Colonic mucosa (tissue), 4 donors: ENCODE measurements around the gene ANP32A. TPM values are rescaled to one million over a fixed set of nuclear protein-coding genes. Genes with fewer than 3 reads are reported as not detected.

Experiments used
- DNase-seq: peaks from one replicate; pipeline ENCODE4 v3.0.0-alpha.2; 2020
- H3K27ac ChIP-seq: fragments of 200-600 bp; one replicate; pipeline ENCODE4 v1.8.0; 2021
- H3K27me3 ChIP-seq: fragments of 200-600 bp; one replicate; pipeline ENCODE4 v1.8.0; 2021
- H3K36me3 ChIP-seq: fragments of 200-600 bp; one replicate; pipeline ENCODE4 v1.8.0; 2021
- H3K4me1 ChIP-seq: fragments of 200-600 bp; one replicate; pipeline ENCODE4 v1.8.0; 2021; ENCODE audit warnings: mild to moderate bottlenecking
- H3K4me3 ChIP-seq: fragments of 200-600 bp; one replicate; pipeline ENCODE4 v1.8.0; 2021
- H3K9ac ChIP-seq, 2 donors: one replicate each; pipeline ENCODE4 v1.7.0; 2013; ENCODE audit warnings: control low read depth in 2 of 2, low read depth in 2 of 2, low read length in 2 of 2
- H3K9me3 ChIP-seq: fragments of 200-600 bp; one replicate; pipeline ENCODE4 v1.8.0; 2021
- CTCF ChIP-seq: fragments of 200-600 bp; IDR thresholded peaks from one replicate; pipeline ENCODE4 v1.8.0; 2022; ENCODE audit warnings: antibody characterized with exemption, mild to moderate bottlenecking
- intact Hi-C: fragments of 100-400 bp; cut with DNase I; formaldehyde crosslinking; loops from one replicate; pipeline ENCODE4 v1.14.1; 2022
- total RNA-seq, 2 donors: library from RNA; stranded (reverse); fragmentation: NEBNext Ultra II Directional in 1 of 2; extraction: Animal tissue kit (Norgen Biotek cat#: 25700) in 1 of 2; gene quantifications; one replicate each; pipeline ENCODE4 v1.2.1, GENCODE V29; 2021
- donor health status: healthy.
- donor health status: DM: no; HTN: no; CAD: no.
- donor health status: DM: no; HTN: no; CAD: no.

The ANP32A gene
- total RNA-seq, 2 donors from 2014 or later: 126 to 177 TPM

GRCh38 chr15:68789091-68789490 is 31.6 kb downstream of the ANP32A start:
- intact Hi-C loops: no loop called here
- Histone ChIP-seq H3K9ac (no peak overlapping the region), H3K27ac (no peak overlapping the region), H3K36me3 (no peaks in the 10 kb centered on the region), H3K9me3 (no peaks in the 10 kb centered on the region), H3K4me1 (peaks cover 24% of the 10 kb centered on the region), H3K27me3 (no peaks in the 10 kb centered on the region), H3K4me3 (no peak overlapping the region)
- no peak for DNase-seq
- no peak for TF ChIP-seq CTCF

DNA sequence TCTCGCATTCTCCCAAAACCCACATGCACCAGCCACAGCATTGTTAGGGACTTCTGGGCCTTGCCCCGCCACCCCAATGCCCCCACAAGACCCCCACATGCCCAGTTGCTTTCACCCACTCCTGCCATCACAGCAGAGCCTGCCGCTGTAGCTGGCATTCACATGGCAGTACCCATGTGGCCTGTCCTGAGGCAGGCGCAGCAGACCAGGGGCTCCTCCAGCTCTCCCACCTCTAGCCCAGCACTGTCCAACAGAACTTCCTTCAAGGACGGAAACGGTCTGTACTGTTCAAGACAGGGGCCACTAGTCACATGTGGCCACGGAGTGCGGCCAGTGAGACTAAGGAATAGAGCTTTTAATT is 32.5 kb downstream of the ANP32A start:
- no peak for TF ChIP-seq CTCF
- no peak overlapping the region for H3K4me3 ChIP-seq
- no peaks in the 10 kb centered on the region for H3K36me3 ChIP-seq
- no peak for DNase-seq
- no peaks in the 10 kb centered on the region for H3K27me3 ChIP-seq
- H3K27ac ChIP-seq: peak overlapping the region; percentile 8
- H3K9me3 ChIP-seq: no peaks in the 10 kb centered on the region
- H3K9ac ChIP-seq: peak overlapping the region in 1 of 2 donors; percentile 48
- peaks cover 24% of the 10 kb centered on the region for H3K4me1 ChIP-seq
- intact Hi-C loops: no loop called here

DNA sequence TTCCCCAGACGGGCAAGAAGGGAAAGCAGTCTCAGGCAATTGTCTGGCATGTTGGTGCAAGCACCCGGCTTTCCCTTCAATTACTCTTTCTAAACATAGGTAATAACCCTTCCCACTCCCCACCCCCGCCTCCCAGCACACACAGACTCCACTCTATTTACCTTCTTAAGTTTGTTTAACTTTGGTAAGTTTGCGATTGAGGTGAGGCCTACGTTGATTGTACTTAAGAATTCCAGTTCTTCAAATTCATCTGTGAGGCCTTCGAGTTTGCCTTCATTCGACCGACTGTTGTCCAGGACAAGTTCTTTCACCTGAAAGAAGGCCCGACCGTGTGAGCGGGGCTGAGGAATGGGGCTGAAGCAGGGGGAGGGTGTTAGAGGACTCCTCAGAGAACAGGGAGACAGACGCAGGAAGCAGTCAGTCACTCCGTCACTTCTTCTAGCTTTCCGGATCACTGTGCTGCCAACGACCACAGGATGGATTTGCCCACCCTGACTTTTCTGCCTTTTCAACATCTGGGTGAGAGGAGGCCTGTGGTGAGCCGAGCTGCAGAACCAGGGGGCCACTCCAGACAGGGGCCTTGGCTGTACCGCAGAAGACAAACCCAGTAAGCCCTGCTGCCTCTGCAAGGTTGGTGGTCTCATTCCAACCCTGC is 33.0 kb downstream of the ANP32A start:
- no peaks in the 10 kb centered on the region for H3K27me3 ChIP-seq
- peak overlapping the region in 1 of 2 donors; percentile 48 for H3K9ac ChIP-seq
- no peak for TF ChIP-seq CTCF
- H3K4me1 ChIP-seq: peaks cover 22% of the 10 kb centered on the region
- no peaks in the 10 kb centered on the region for H3K36me3 ChIP-seq
- DNase-seq: peak; percentile 48
- peak overlapping the region; percentile 8 for H3K27ac ChIP-seq
- intact Hi-C loops: no loop called here
- no peak overlapping the region for H3K4me3 ChIP-seq
- no peaks in the 10 kb centered on the region for H3K9me3 ChIP-seq

DNA sequence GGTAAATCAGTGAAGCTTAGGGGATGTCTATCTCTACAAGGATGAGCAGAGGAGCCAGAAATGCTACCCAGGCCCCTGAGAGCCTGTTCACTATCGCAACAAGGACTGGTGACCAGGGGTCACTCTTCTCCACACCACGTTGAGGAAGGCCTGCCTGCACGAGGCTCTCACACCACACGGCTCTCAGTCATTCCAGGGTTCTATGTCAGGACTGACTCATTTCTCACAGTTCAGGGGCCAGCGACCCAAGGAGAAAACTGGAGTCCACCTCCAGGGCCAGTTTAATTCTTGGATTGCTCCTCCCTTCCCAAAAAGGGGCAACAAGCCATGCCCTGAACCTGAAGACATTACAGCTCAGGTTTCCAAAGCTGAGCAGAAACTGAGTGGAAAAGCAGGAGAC is 33.9 kb downstream of the ANP32A start:
- Histone ChIP-seq H3K4me1 (peaks cover 20% of the 10 kb centered on the region), H3K9me3 (no peaks in the 10 kb centered on the region), H3K4me3 (no peak overlapping the region), H3K27me3 (no peaks in the 10 kb centered on the region), H3K9ac (peak overlapping the region in 1 of 2 donors; percentile 29), H3K36me3 (no peaks in the 10 kb centered on the region), H3K27ac (peak overlapping the region; percentile 8)
- DNase-seq: no peak
- intact Hi-C loops: no loop called here
- TF ChIP-seq CTCF: no peak

GRCh38 chr15:68785541-68785940 is 35.2 kb downstream of the ANP32A start:
- H3K9me3 ChIP-seq: no peaks in the 10 kb centered on the region
- H3K4me3 ChIP-seq: no peak overlapping the region
- peaks cover 20% of the 10 kb centered on the region for H3K4me1 ChIP-seq
- no peak overlapping the region for H3K27ac ChIP-seq
- intact Hi-C loops: no loop called here
- H3K27me3 ChIP-seq: no peaks in the 10 kb centered on the region
- DNase-seq: no peak
- no peak for TF ChIP-seq CTCF
- H3K9ac ChIP-seq: no peak overlapping the region
- H3K36me3 ChIP-seq: peaks cover 2% of the 10 kb centered on the region
